Stimulated activated memory B cell treated with anti-CD40 and anti-IgM and Interleukin-4, amounts not matched to agents 10 μg/mL and 1 μg/mL and 100 μg/mL, for 72 hours (primary cell): ENCODE data around the gene BIRC7.
"Not testable (repeated sequence)": the region's sequence is repeated elsewhere in the genome, so short reads cannot be mapped to it uniquely, and the experiment has no call there.

ENCODE experiments used
- ATAC-seq: fragments of 150-1000 bp; cut with Tn5 transposase; 2 replicates; pipeline ENCODE4 v1.10.0; 2021
- H3K27ac Mint-ChIP-seq: one replicate; pipeline ENCODE4 v1.8.0; 2022; ENCODE audit warnings: mild to moderate bottlenecking, mixed read lengths
- H3K27me3 Mint-ChIP-seq: one replicate; pipeline ENCODE4 v1.8.0; 2022; ENCODE audit warnings: mixed read lengths
- H3K36me3 Mint-ChIP-seq: one replicate; pipeline ENCODE4 v1.8.0; 2022; ENCODE audit warnings: mixed read lengths
- H3K4me1 Mint-ChIP-seq: one replicate; pipeline ENCODE4 v1.8.0; 2022; ENCODE audit warnings: mixed read lengths
- H3K4me3 Mint-ChIP-seq: one replicate; pipeline ENCODE4 v1.8.0; 2022; ENCODE audit warnings: mild to moderate bottlenecking, moderate library complexity, mixed read lengths
- H3K9me3 Mint-ChIP-seq: one replicate; pipeline ENCODE4 v1.8.0; 2022; ENCODE audit warnings: mixed read lengths

BIRC7 gene

GRCh38 chr20:63216849-63217471, 18.7 kb upstream of the BIRC7 start:
- peak overlapping the region; percentile 86 for H3K27ac Mint-ChIP-seq
- H3K36me3 Mint-ChIP-seq = peaks cover 25% of the 10 kb centered on the region
- H3K4me1 Mint-ChIP-seq = peaks cover 42% of the 10 kb centered on the region
- H3K9me3 Mint-ChIP-seq = no peaks in the 10 kb centered on the region
- ATAC-seq = no peak
- H3K27me3 Mint-ChIP-seq = peaks cover 15% of the 10 kb centered on the region
- peak overlapping the region; percentile 75 for H3K4me3 Mint-ChIP-seq

GRCh38 chr20:63217706-63218105, 18.0 kb upstream of the BIRC7 start:
- no peak overlapping the region for H3K4me3 Mint-ChIP-seq
- H3K4me1 Mint-ChIP-seq = peaks cover 35% of the 10 kb centered on the region
- ATAC-seq = no peak
- no peak overlapping the region for H3K27ac Mint-ChIP-seq
- no peaks in the 10 kb centered on the region for H3K9me3 Mint-ChIP-seq
- peaks cover 15% of the 10 kb centered on the region for H3K27me3 Mint-ChIP-seq
- peaks cover 18% of the 10 kb centered on the region for H3K36me3 Mint-ChIP-seq

- Mint-ChIP-seq H3K9me3 (no peaks in the 10 kb centered on the region), H3K36me3 (peaks cover 7% of the 10 kb centered on the region), H3K4me1 (peaks cover 24% of the 10 kb centered on the region), H3K27ac (no peak overlapping the region), H3K27me3 (peaks cover 15% of the 10 kb centered on the region), H3K4me3 (no peak overlapping the region)
- ATAC-seq = no peak
Measured at GRCh38 chr20:63218701-63219446, 16.8 kb upstream of the BIRC7 start.

- H3K36me3 Mint-ChIP-seq = peaks cover 1% of the 10 kb centered on the region
- peaks cover 19% of the 10 kb centered on the region for H3K4me1 Mint-ChIP-seq
- ATAC-seq = no peak
- peaks cover 15% of the 10 kb centered on the region for H3K27me3 Mint-ChIP-seq
- H3K4me3 Mint-ChIP-seq = no peak overlapping the region
- H3K27ac Mint-ChIP-seq = no peak overlapping the region
- no peaks in the 10 kb centered on the region for H3K9me3 Mint-ChIP-seq
Measured at GRCh38 chr20:63219447-63219821, 16.3 kb upstream of the BIRC7 start.

GRCh38 chr20:63219866-63220521, 15.7 kb upstream of the BIRC7 start:
- H3K4me3 Mint-ChIP-seq = no peak overlapping the region
- H3K27ac Mint-ChIP-seq = no peak overlapping the region
- H3K36me3 Mint-ChIP-seq = no peaks in the 10 kb centered on the region
- no peak for ATAC-seq
- H3K9me3 Mint-ChIP-seq = no peaks in the 10 kb centered on the region
- peaks cover 15% of the 10 kb centered on the region for H3K27me3 Mint-ChIP-seq
- peaks cover 13% of the 10 kb centered on the region for H3K4me1 Mint-ChIP-seq

GRCh38 chr20:63220696-63221399, 14.9 kb upstream of the BIRC7 start:
- peaks cover 15% of the 10 kb centered on the region for H3K27me3 Mint-ChIP-seq
- no peak overlapping the region for H3K27ac Mint-ChIP-seq
- no peaks in the 10 kb centered on the region for H3K36me3 Mint-ChIP-seq
- no peak for ATAC-seq
- no peak overlapping the region for H3K4me3 Mint-ChIP-seq
- H3K9me3 Mint-ChIP-seq = no peaks in the 10 kb centered on the region
- H3K4me1 Mint-ChIP-seq = peaks cover 8% of the 10 kb centered on the region

GRCh38 chr20:63221400-63222053, 14.2 kb upstream of the BIRC7 start:
- H3K4me1 Mint-ChIP-seq, H3K36me3 Mint-ChIP-seq, ATAC-seq: not testable (repeated sequence)

GRCh38 chr20:63222541-63222940, 13.2 kb upstream of the BIRC7 start:
- Mint-ChIP-seq H3K27ac (no peak overlapping the region), H3K4me1 (no peaks in the 10 kb centered on the region), H3K9me3 (no peaks in the 10 kb centered on the region), H3K4me3 (no peak overlapping the region), H3K27me3 (peaks cover 15% of the 10 kb centered on the region), H3K36me3 (no peaks in the 10 kb centered on the region)
- no peak for ATAC-seq

More at GRCh38 chr20:63221400-63222053, 14.2 kb upstream of the BIRC7 start:
- not testable (repeated sequence) for H3K4me3 Mint-ChIP-seq, H3K27ac Mint-ChIP-seq, H3K9me3 Mint-ChIP-seq
- peaks cover 15% of the 10 kb centered on the region for H3K27me3 Mint-ChIP-seq

GRCh38 chr20:63223121-63223825, 12.4 kb upstream of the BIRC7 start:
- peaks cover 18% of the 10 kb centered on the region for H3K27me3 Mint-ChIP-seq
- H3K4me3 Mint-ChIP-seq = no peak overlapping the region
- no peaks in the 10 kb centered on the region for H3K4me1 Mint-ChIP-seq
- H3K9me3 Mint-ChIP-seq = no peaks in the 10 kb centered on the region
- ATAC-seq = no peak
- H3K36me3 Mint-ChIP-seq = no peaks in the 10 kb centered on the region
- H3K27ac Mint-ChIP-seq = no peak overlapping the region

GRCh38 chr20:63223826-63224207, 11.9 kb upstream of the BIRC7 start:
- Mint-ChIP-seq H3K27me3 (peaks cover 24% of the 10 kb centered on the region), H3K4me1 (no peaks in the 10 kb centered on the region), H3K27ac (no peak overlapping the region), H3K36me3 (no peaks in the 10 kb centered on the region), H3K4me3 (no peak overlapping the region), H3K9me3 (no peaks in the 10 kb centered on the region)
- ATAC-seq = no peak

GRCh38 chr20:63224412-63225081, 11.2 kb upstream of the BIRC7 start:
- Mint-ChIP-seq H3K9me3 (no peaks in the 10 kb centered on the region), H3K27ac (no peak overlapping the region), H3K36me3 (no peaks in the 10 kb centered on the region), H3K27me3 (peaks cover 31% of the 10 kb centered on the region), H3K4me3 (no peak overlapping the region), H3K4me1 (no peaks in the 10 kb centered on the region)
- no peak for ATAC-seq

GRCh38 chr20:63225082-63225454, 10.6 kb upstream of the BIRC7 start:
- H3K9me3 Mint-ChIP-seq = no peaks in the 10 kb centered on the region
- H3K27ac Mint-ChIP-seq = no peak overlapping the region
- H3K4me1 Mint-ChIP-seq = peaks cover under 1% of the 10 kb centered on the region
- ATAC-seq = no peak
- no peak overlapping the region for H3K4me3 Mint-ChIP-seq
- H3K36me3 Mint-ChIP-seq = no peaks in the 10 kb centered on the region
- H3K27me3 Mint-ChIP-seq = peaks cover 31% of the 10 kb centered on the region

- H3K9me3 Mint-ChIP-seq = no peaks in the 10 kb centered on the region
- no peaks in the 10 kb centered on the region for H3K36me3 Mint-ChIP-seq
- peaks cover 33% of the 10 kb centered on the region for H3K27me3 Mint-ChIP-seq
- H3K4me1 Mint-ChIP-seq = peaks cover 11% of the 10 kb centered on the region
- H3K27ac Mint-ChIP-seq = no peak overlapping the region
- no peak for ATAC-seq
- no peak overlapping the region for H3K4me3 Mint-ChIP-seq
Measured at GRCh38 chr20:63226042-63226943, 9.4 kb upstream of the BIRC7 start.
